Upper lobe of right lung (tissue), 1 donor: ENCODE data around the gene RAB20. TPM values are rescaled to one million over a fixed set of nuclear protein-coding genes. Genes with fewer than 3 reads are reported as not detected.

Experiments
- ATAC-seq: fragments of 200-7000 bp; cut with Tn5 transposase; one replicate; pipeline ENCODE4 v1.9.1; 2020; ENCODE audit warnings: mild to moderate bottlenecking, moderate library complexity
- DNase-seq: peaks from one replicate; pipeline ENCODE4 v3.0.0-alpha.2; 2020
- H3K27ac ChIP-seq: fragments of 200-600 bp; one replicate; pipeline ENCODE4 v1.8.0; 2022
- H3K27me3 ChIP-seq: fragments of 200-600 bp; one replicate; pipeline ENCODE4 v1.8.0; 2022; ENCODE audit warnings: mild to moderate bottlenecking
- H3K36me3 ChIP-seq: fragments of 200-600 bp; one replicate; pipeline ENCODE4 v1.8.0; 2022
- H3K4me1 ChIP-seq: fragments of 200-600 bp; one replicate; pipeline ENCODE4 v1.8.0; 2022
- H3K4me3 ChIP-seq: fragments of 200-600 bp; one replicate; pipeline ENCODE4 v1.8.0; 2022; ENCODE audit warnings: mild to moderate bottlenecking
- H3K9me3 ChIP-seq: fragments of 200-600 bp; one replicate; pipeline ENCODE4 v1.8.0; 2022
- CTCF ChIP-seq: fragments of 200-600 bp; IDR thresholded peaks from one replicate; pipeline ENCODE4 v1.8.0; 2022; ENCODE audit warnings: antibody characterized with exemption
- intact Hi-C: fragments of 100-400 bp; cut with DNase I; formaldehyde crosslinking; loops from one replicate; pipeline ENCODE4 v1.11.0; 2022
- total RNA-seq: library from RNA; stranded (reverse); fragmentation: NEBNext Ultra II Directional; extraction: Animal tissue kit (Norgen Biotek cat#: 25700); gene quantifications from one replicate; pipeline ENCODE4 v1.2.1, GENCODE V29; 2021
- donor health status: DM: no; HTN: yes; CAD: no; lungs with severe emphysema.

RAB20 gene
- total RNA-seq, 1 donor from 2014 or later = 52.4 TPM

DNA sequence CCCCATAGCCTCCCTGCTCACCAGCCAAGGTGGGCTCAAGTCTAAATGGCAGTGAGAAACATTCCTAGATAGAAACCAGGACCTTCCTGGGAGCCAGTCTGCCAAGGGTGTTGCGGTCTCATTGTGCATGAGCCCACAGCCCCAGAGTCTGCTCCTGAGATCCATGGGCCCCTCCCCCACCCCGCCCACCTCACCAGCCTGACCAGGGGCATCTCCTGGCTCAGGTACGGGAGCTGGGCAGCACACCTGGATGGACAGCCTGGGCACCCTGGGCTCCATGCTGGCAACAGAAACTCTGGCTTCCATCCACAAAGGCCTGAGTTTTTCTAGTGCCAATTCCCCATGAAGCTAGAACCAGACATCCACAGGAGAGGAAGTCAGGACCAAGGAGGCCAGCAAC lies 65.6 kb downstream of the RAB20 start:
- H3K27me3 ChIP-seq = no peaks in the 10 kb centered on the region
- no peaks in the 10 kb centered on the region for H3K4me1 ChIP-seq
- no peak overlapping the region for H3K4me3 ChIP-seq
- ATAC-seq = no peak
- H3K27ac ChIP-seq = no peak overlapping the region
- H3K9me3 ChIP-seq = no peaks in the 10 kb centered on the region
- intact Hi-C loops = no loop called here
- TF ChIP-seq CTCF = no peak
- no peak for DNase-seq
- H3K36me3 ChIP-seq = peaks cover 36% of the 10 kb centered on the region

DNA sequence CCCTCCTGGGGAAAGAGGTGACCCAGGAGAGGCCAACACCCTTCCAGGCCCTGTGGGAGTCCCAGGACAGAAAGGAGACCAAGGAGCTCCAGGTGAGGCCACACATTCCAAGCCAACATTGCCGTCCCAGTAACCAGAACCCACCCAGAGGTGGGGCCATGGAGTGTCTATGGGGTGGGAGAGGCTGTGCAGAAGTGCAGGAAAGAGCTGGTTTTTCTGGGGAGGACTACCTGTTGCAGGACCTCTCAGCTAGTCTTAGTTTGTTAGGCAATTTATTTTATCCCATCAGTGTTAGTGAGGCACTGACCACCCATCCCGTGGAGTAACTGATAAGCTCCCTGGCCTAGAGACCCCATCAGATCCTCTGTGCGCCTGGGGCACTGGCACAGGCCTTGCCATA lies 66.1 kb downstream of the RAB20 start:
- H3K36me3 ChIP-seq = peaks cover 41% of the 10 kb centered on the region

DNA sequence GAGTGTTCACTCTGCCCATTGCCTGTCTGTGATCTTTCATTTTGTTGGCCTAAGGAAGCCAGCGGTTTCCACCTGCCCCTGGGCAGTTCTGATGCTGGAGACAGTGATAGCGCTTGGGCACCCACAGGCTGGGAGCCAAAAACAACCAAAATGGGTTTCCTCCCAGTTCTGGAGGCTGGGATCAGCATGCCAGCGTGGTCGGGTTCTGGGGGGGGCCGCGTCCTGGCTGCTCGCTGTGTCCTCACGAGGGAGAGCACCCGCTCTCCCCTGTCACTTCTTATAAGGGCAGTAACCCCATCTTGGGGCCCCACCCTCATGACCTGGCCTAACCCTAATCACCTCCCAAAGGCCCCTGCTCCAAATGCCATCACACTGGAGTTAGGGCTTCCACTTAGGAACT lies 67.9 kb downstream of the RAB20 start:
- peaks cover 58% of the 10 kb centered on the region for H3K36me3 ChIP-seq

More for the DNA sequence above, 66.1 kb downstream of the RAB20 start:
- H3K27ac ChIP-seq = no peak overlapping the region
- TF ChIP-seq CTCF = no peak
- ATAC-seq (no peak), DNase-seq (no peak)
- H3K9me3 ChIP-seq = no peaks in the 10 kb centered on the region
- H3K4me1 ChIP-seq = no peaks in the 10 kb centered on the region
- H3K27me3 ChIP-seq = no peaks in the 10 kb centered on the region
- intact Hi-C loops = no loop called here
- H3K4me3 ChIP-seq = no peak overlapping the region

DNA sequence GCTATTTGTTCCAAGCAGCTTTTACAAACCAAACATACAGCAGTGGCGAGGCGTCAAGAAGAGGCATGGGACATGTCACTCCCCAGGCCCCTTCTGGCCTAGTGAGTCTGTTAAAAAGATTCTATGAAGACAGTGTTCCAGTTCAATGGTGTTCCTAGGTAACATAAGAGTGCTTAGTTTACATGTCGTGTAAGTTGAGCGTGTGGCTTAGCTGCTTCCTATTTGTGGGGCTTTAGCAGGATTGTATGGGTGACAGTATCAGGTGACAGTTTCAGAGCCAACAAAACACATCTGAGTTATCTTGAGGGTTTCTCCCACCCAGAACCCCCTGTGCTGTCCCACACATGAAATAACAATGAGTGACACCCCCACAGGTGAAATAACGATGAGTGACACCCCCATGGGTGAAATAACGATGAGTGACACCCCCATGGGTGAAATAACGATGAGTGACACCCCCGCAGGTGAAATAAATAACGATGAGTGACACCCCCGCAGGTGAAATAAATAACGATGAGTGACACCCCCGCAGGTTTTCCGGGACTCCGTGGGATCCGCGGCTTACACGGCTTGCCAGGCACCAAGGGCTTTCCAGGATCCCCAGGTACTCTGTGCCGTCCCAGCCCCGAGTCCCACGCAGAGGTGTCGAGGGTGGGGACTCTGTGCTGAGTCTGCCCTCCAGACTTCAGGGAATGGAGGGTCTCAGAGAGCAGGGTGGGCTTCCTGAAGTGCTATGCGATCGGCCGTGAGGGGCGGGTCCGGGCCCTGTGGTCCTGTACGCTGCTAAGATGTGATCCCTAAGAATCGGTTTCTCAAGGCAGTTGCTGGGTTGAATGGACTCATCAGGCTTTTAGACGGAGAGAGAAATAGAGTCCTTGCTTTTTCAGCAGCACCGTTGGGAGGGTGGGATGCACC lies 68.6 kb downstream of the RAB20 start:
- no peak for ATAC-seq
- peaks cover 61% of the 10 kb centered on the region for H3K36me3 ChIP-seq
- H3K4me1 ChIP-seq = no peaks in the 10 kb centered on the region
- no peak for DNase-seq
- no peak overlapping the region for H3K4me3 ChIP-seq
- H3K27ac ChIP-seq = no peak overlapping the region
- no peaks in the 10 kb centered on the region for H3K9me3 ChIP-seq
- intact Hi-C loops = no loop called here
- no peak for TF ChIP-seq CTCF
- no peaks in the 10 kb centered on the region for H3K27me3 ChIP-seq

More for the DNA sequence above, 67.9 kb downstream of the RAB20 start:
- TF ChIP-seq CTCF = no peak
- no peaks in the 10 kb centered on the region for H3K9me3 ChIP-seq
- H3K27me3 ChIP-seq = no peaks in the 10 kb centered on the region
- ATAC-seq = no peak
- DNase-seq = no peak
- H3K4me3 ChIP-seq = no peak overlapping the region
- intact Hi-C loops = no loop called here
- H3K27ac ChIP-seq = no peak overlapping the region
- no peaks in the 10 kb centered on the region for H3K4me1 ChIP-seq

DNA sequence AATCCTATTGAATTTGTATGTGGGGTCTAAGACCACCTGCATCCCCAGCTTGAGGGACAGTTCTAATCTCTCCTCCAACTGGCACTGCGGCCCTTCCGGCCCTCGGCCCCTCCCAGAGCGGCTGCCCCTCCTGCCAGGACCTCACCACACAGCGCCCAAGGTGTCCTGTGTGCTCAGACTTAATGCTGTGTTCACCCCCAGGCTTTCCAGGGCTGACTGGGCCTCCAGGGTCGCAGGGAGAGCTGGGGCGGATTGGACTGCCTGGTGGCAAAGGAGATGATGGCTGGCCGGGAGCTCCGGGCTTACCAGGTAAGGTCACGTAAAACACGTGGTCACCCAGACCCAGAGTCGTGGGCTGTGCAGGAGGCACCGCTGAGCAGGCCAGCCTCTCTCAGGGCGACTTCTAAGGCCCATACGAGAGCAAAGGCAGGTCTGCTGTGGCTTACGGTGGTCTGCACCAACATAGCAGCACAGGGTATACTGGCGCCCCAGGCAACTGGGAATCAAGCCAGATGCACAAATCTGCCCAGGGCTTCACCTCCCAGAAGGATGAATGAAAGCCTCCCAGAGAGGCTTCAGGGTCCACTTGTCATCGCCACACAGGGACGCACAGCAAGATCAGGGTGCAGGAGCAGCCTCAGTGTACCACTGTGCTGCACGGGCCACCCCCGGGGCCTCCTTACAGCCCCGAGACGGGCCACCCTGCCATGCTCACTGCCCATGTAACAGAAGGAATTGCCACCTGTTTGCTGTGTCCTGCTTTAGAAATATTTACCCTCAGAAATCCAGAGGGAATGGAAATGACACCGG lies 69.4 kb downstream of the RAB20 start:
- intact Hi-C loops = no loop called here
- Histone ChIP-seq H3K4me3 (no peak overlapping the region), H3K36me3 (peaks cover 61% of the 10 kb centered on the region), H3K4me1 (no peaks in the 10 kb centered on the region), H3K27me3 (no peaks in the 10 kb centered on the region), H3K9me3 (no peaks in the 10 kb centered on the region), H3K27ac (no peak overlapping the region)
- TF ChIP-seq CTCF = no peak
- DNase-seq (no peak), ATAC-seq (peak; percentile 5)
